Activated T-helper 2 cell treated with anti-CD3 and anti-CD28 coated beads, Interferon-gamma antibody, Interleukin-2, Interleukin-4, amounts not matched to agents 10 μg/mL and 5 μg/mL and 100 μg/mL, durations not matched to agents 14 hours and 24 hours and 36 hours (primary cell): Measurements from ENCODE around the gene DNA2. TPM values are rescaled to one million over a fixed set of nuclear protein-coding genes. Genes with fewer than 3 reads are reported as not detected.

Source experiments
- DNase-seq: peaks from one replicate; pipeline ENCODE4 v3.0.0; 2021; ENCODE audit warnings: low spot score
- H3K27ac Mint-ChIP-seq: one replicate; pipeline ENCODE4 v1.8.0; 2021; ENCODE audit warnings: mixed read lengths
- H3K27me3 Mint-ChIP-seq: one replicate; pipeline ENCODE4 v1.8.0; 2021; ENCODE audit warnings: low read depth, mixed read lengths
- H3K36me3 Mint-ChIP-seq: one replicate; pipeline ENCODE4 v1.8.0; 2021; ENCODE audit warnings: low read depth, mixed read lengths
- H3K4me1 Mint-ChIP-seq: one replicate; pipeline ENCODE4 v1.8.0; 2021; ENCODE audit warnings: low read depth, mixed read lengths
- H3K4me3 Mint-ChIP-seq: one replicate; pipeline ENCODE4 v1.8.0; 2021; ENCODE audit warnings: low read depth, mild to moderate bottlenecking, moderate library complexity, mixed read lengths
- H3K9me3 Mint-ChIP-seq: one replicate; pipeline ENCODE4 v1.8.0; 2021; ENCODE audit warnings: mixed read lengths
- intact Hi-C: fragments of 100-400 bp; cut with micrococcal nuclease; formaldehyde crosslinking; loops from one replicate; pipeline ENCODE4 v1.15.1; 2023
- total RNA-seq: library from RNA; stranded (reverse); gene quantifications from 2 replicates; pipeline ENCODE4 v1.2.3, GENCODE V29; 2022

DNA2 gene
- total RNA-seq, 1 donor from 2014 or later = 51.6 TPM

- intact Hi-C loops = no loop called here
- H3K9me3 Mint-ChIP-seq = no peaks in the 10 kb centered on the region
- no peak overlapping the region for H3K27ac Mint-ChIP-seq
- H3K4me3 Mint-ChIP-seq = no peak overlapping the region
- peaks cover 35% of the 10 kb centered on the region for H3K36me3 Mint-ChIP-seq
- DNase-seq = no peak
- H3K4me1 Mint-ChIP-seq = no peaks in the 10 kb centered on the region
- no peaks in the 10 kb centered on the region for H3K27me3 Mint-ChIP-seq
Observed at GRCh38 chr10:68385740-68386139, 86.0 kb downstream of the DNA2 start.

DNA sequence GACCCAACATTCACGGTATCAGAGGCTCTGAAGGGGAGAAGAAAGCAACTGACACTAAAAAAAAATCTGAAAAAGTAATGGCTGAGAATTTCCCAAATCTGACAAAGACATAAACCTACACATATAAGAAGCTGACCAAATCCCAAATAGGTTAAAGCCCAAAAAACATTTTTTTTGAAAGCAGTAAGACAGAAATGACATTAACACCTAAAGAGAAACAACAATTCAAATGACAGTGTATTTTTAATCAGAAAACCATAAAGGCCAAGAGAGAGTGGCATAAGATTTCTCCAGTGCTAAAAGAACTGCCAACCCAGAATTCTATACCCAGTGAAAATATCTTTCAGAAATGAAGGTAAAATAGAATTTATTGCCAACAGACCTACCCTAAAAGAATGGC is 100.2 kb downstream of the DNA2 start:
- H3K36me3 Mint-ChIP-seq = peaks cover 65% of the 10 kb centered on the region
- H3K27me3 Mint-ChIP-seq = no peaks in the 10 kb centered on the region
- DNase-seq = no peak
- no peak overlapping the region for H3K4me3 Mint-ChIP-seq
- intact Hi-C loops = no loop called here
- no peak overlapping the region for H3K27ac Mint-ChIP-seq
- no peaks in the 10 kb centered on the region for H3K4me1 Mint-ChIP-seq
- H3K9me3 Mint-ChIP-seq = peaks cover 20% of the 10 kb centered on the region

- Mint-ChIP-seq H3K4me3 (no peak overlapping the region), H3K27me3 (no peaks in the 10 kb centered on the region), H3K36me3 (peaks cover 38% of the 10 kb centered on the region), H3K27ac (no peak overlapping the region), H3K4me1 (peaks cover 4% of the 10 kb centered on the region), H3K9me3 (peaks cover 12% of the 10 kb centered on the region)
- DNase-seq = no peak
- intact Hi-C loops = no loop called here
Observed at GRCh38 chr10:68367121-68367520, 104.7 kb downstream of the DNA2 start.

DNA sequence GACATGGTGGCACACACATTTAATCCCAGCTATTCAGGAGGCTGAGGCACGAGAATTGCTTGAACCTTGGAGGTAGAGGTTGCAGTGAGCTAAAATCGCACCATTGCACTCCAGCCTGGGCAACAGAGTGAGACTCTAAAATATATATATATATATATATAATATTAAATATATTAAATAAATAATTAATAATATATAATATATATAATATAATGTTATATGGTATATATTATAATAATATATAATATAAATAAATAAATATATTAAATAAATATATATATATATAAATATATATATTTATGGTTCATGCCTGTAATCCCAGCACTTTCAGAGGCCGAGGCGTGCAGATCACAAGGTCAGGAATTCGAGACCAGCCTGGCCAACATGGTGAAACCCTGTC is 105.2 kb downstream of the DNA2 start:
- H3K27me3 Mint-ChIP-seq = no peaks in the 10 kb centered on the region
- peaks cover 4% of the 10 kb centered on the region for H3K4me1 Mint-ChIP-seq
- intact Hi-C loops = no loop called here
- peaks cover 37% of the 10 kb centered on the region for H3K36me3 Mint-ChIP-seq
- no peak overlapping the region for H3K27ac Mint-ChIP-seq
- DNase-seq = no peak
- H3K9me3 Mint-ChIP-seq = peaks cover 9% of the 10 kb centered on the region
- H3K4me3 Mint-ChIP-seq = no peak overlapping the region

DNA sequence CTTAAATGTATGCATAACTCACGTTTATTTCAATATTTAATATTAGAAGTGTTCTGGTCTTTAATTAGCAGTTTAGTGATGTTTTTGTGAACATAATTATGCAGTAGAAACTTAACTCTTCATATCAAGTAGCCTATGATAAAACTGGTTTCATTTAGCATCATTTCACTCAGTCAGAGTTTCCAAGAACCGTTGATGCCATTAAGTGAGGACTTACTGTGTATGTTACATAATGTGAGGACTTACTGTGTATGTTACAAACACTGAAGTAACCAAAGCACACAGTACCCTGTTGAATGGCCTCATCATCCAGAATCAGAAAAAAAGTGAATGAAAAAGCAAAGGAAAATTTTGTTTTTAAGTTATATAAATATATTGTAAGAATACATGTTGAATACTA is 106.2 kb downstream of the DNA2 start:
- no peaks in the 10 kb centered on the region for H3K27me3 Mint-ChIP-seq
- peaks cover 33% of the 10 kb centered on the region for H3K36me3 Mint-ChIP-seq
- no peak overlapping the region for H3K27ac Mint-ChIP-seq
- no peak for DNase-seq
- intact Hi-C loops = no loop called here
- H3K4me1 Mint-ChIP-seq = peaks cover 4% of the 10 kb centered on the region
- H3K9me3 Mint-ChIP-seq = peaks cover 4% of the 10 kb centered on the region
- no peak overlapping the region for H3K4me3 Mint-ChIP-seq

- Mint-ChIP-seq H3K4me1 (peaks cover 4% of the 10 kb centered on the region), H3K27me3 (no peaks in the 10 kb centered on the region), H3K27ac (no peak overlapping the region), H3K4me3 (no peak overlapping the region), H3K36me3 (peaks cover 26% of the 10 kb centered on the region), H3K9me3 (no peaks in the 10 kb centered on the region)
- DNase-seq = no peak
- intact Hi-C loops = no loop called here
Observed at GRCh38 chr10:68364101-68364886, 107.5 kb downstream of the DNA2 start.

Other genes starting within 250 kb of the DNA2 start
- gene ATOH7, start 239.9 kb downstream of the DNA2 start, total RNA-seq = not detected in 2 replicates
- gene HNRNPH3, start 139.9 kb downstream of the DNA2 start, total RNA-seq = 172 and 183 TPM in 2 replicates
- gene PBLD, start 139.0 kb downstream of the DNA2 start, total RNA-seq = 1.3 TPM in 2 replicates
- gene RUFY2, start 64.7 kb downstream of the DNA2 start, total RNA-seq = 11.3 and 12.1 TPM in 2 replicates
- gene SLC25A16, start 55.5 kb upstream of the DNA2 start, total RNA-seq = 14.3 and 19.0 TPM in 2 replicates
- gene TET1, start 88.4 kb upstream of the DNA2 start, total RNA-seq = 1.5 and 1.6 TPM in 2 replicates
- 94.6 and 108 TPM in 2 replicates for gene CCAR1, start 249.3 kb upstream of the DNA2 start, total RNA-seq